GM12864 (cell line): ENCODE results near the gene RNFT2.

ENCODE experiments used
- DNase-seq: peaks from one replicate; pipeline ENCODE4 v3.0.0-alpha.2; 2011; ENCODE audit warnings: low read depth
- H3K4me3 ChIP-seq: 2 replicates; pipeline ENCODE4 v1.5.1; 2011; ENCODE audit warnings: mild to moderate bottlenecking, low read depth, low read length, control low read depth
- TF ChIP-seq, protein P1 (sequence below): IDR thresholded peaks from 2 replicates; pipeline ENCODE4 v1.5.1; 2011; ENCODE audit warnings: low read depth, mild to moderate bottlenecking, moderate library complexity, low read length, control low read depth, inconsistent platforms; ENCODE audit errors: missing control alignments

Gene RNFT2

DNA sequence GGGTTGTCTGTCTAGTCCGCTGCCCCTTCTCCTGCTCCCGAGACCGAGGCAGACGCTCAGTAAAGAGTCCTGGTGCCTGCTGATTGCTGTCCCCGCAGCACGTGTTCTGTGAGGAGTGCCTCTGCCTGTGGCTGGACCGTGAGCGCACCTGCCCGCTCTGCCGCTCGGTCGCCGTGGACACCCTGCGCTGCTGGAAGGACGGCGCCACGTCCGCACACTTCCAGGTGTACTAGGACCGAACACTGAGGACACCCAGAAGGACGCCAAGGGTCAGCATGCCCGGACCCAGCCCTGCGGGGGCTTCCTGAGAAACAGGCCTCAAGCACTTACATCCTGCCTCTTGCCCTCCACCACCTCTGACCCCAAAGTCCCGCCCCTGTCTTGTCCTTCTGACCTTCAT is 111.1 kb downstream of the RNFT2 start:
- H3K4me3 ChIP-seq, result no peak overlapping the region
- TF ChIP-seq, protein P1, sequence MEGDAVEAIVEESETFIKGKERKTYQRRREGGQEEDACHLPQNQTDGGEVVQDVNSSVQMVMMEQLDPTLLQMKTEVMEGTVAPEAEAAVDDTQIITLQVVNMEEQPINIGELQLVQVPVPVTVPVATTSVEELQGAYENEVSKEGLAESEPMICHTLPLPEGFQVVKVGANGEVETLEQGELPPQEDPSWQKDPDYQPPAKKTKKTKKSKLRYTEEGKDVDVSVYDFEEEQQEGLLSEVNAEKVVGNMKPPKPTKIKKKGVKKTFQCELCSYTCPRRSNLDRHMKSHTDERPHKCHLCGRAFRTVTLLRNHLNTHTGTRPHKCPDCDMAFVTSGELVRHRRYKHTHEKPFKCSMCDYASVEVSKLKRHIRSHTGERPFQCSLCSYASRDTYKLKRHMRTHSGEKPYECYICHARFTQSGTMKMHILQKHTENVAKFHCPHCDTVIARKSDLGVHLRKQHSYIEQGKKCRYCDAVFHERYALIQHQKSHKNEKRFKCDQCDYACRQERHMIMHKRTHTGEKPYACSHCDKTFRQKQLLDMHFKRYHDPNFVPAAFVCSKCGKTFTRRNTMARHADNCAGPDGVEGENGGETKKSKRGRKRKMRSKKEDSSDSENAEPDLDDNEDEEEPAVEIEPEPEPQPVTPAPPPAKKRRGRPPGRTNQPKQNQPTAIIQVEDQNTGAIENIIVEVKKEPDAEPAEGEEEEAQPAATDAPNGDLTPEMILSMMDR, result no peak
- no peak for DNase-seq

DNA sequence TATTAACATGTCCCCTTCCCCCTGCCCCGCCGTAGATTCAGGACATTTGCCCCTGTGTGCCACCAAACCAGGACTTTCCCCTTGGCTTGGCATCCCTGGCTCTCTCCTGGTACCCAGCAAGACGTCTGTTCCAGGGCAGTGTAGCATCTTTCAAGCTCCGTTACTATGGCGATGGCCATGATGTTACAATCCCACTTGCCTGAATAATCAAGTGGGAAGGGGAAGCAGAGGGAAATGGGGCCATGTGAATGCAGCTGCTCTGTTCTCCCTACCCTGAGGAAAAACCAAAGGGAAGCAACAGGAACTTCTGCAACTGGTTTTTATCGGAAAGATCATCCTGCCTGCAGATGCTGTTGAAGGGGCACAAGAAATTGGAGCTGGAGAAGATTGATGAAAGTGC is 114.2 kb downstream of the RNFT2 start:
- TF ChIP-seq, protein P1, result no peak
- no peak overlapping the region for H3K4me3 ChIP-seq
- no peak for DNase-seq

GRCh38 chr12:116853507-116853906 is 115.4 kb downstream of the RNFT2 start:
- DNase-seq, result no peak
- no peak overlapping the region for H3K4me3 ChIP-seq
- TF ChIP-seq, protein P1, result no peak

- DNase-seq, result no peak
- H3K4me3 ChIP-seq, result no peak overlapping the region
- TF ChIP-seq, protein P1, result no peak
Measured at GRCh38 chr12:116855744-116856470, 117.8 kb downstream of the RNFT2 start.

GRCh38 chr12:116856729-116857128 is 118.6 kb downstream of the RNFT2 start:
- DNase-seq, result no peak
- H3K4me3 ChIP-seq, result no peak overlapping the region
- TF ChIP-seq, protein P1, result no peak

DNA sequence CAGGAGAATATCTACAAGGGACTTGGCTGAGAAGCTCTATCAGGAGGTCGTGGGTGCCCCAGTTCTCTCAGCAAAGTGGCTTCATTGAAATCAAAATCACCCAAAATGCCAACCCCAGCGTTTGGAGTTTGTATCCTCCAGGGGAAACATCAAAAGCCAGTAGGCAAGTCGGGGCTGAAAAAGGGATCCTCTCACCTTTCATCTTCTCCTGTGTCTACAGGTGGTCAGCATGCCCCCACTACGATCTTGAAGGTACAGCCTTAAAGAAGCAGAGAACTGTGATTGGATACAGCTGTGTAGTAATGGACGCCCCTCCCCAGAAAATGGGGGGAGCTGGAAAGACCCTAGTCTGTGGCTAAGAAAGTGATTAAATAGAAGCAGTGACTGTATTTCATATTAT is 121.0 kb downstream of the RNFT2 start:
- no peak overlapping the region for H3K4me3 ChIP-seq
- TF ChIP-seq, protein P1, result no peak
- no peak for DNase-seq

- TF ChIP-seq, protein P1, result no peak
- no peak for DNase-seq
- H3K4me3 ChIP-seq, result no peak overlapping the region
Measured at GRCh38 chr12:116860263-116860662, 122.1 kb downstream of the RNFT2 start.
